Peyer's patch (tissue), 4 donors: Measurements from ENCODE around the gene PRAMEF20.
"Not testable (repeated sequence)": the region's sequence is repeated elsewhere in the genome, so short reads cannot be mapped to it uniquely, and the experiment has no call there.

Experiments
- CTCF ChIP-seq, 6 experiments: fragments of 450-650 bp in 4 of 6; fragments of 200-600 bp in 2 of 6; sonication (generic) in 1 of 6; IDR thresholded peaks; one replicate each; pipeline ENCODE4 v1.5.1; 2017 to 2019; ENCODE audit warnings: antibody characterized with exemption in 6 of 6, mild to moderate bottlenecking in 3 of 6, moderate library complexity in 1 of 6
- POLR2A ChIP-seq, 2 donors: fragments of 450-650 bp; IDR thresholded peaks; one replicate each; pipeline ENCODE4 v1.5.1; 2017; ENCODE audit warnings: antibody characterized with exemption in 2 of 2, mild to moderate bottlenecking in 2 of 2, moderate library complexity in 2 of 2

DNA sequence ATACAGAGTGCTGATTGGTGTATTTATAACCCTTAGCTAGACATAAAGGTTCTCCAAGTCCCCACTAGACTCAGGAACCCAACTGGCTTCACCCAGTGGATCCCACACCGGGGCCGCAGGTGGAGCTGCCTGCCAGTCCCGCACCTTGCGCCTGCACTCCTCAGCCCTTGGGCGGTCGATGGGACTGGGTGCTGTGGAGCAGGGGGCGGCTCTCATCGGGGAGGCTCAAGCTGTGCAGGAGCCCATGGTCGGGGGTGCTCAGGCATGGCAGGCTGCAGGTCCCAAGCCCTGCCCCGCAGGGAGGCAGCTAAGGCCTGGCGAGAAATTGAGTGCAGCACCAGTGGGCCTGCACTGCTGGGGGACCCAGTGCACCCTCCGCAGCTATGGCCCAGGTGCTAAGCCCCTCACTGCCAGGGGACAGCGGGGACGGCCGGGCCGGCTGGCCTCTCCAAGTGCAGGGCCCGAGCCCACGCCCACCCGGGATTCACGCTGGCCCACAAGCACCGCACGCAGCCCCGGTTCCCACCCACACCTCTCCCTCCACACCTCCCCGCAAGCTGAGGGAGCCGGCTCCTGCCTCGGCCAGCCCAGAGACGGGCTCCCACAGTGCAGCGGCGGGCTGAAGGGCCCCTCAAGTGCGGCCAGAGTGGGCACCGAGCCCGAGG lies 23.6 kb downstream of the PRAMEF20 start:
- TF ChIP-seq POLR2A, CTCF (IDR thresholded peaks at IDR 0.05): not testable (repeated sequence)
